HEK293T (cell line): ENCODE measurements around the gene CCDC146.
"Not testable (repeated sequence)": the region's sequence is repeated elsewhere in the genome, so short reads cannot be mapped to it uniquely, and the experiment has no call there.

Source experiments
- FOXA1 ChIP-seq: fragments of 450-650 bp; IDR thresholded peaks from 2 replicates; pipeline ENCODE4 v1.6.1; 2016; ENCODE audit warnings: mild to moderate bottlenecking
- TARDBP ChIP-seq: fragments of 450-650 bp; IDR thresholded peaks from 2 replicates; pipeline ENCODE4 v1.6.1; 2016

GRCh38 chr7:77077060-77077459, 45.4 kb upstream of the CCDC146 start:
- not testable (repeated sequence) for TF ChIP-seq FOXA1, TARDBP
